Measurements from ENCODE around the gene PLCG1. TPM values are rescaled to one million over a fixed set of nuclear protein-coding genes. Genes with fewer than 3 reads are reported as not detected.

PLCG1 gene
- total and polyA plus RNA-seq, 2 of the 8 experiments (the other 6 are each of a cell fraction or from before 2014, with no cell fraction given), result 103 to 154 TPM

DNA sequence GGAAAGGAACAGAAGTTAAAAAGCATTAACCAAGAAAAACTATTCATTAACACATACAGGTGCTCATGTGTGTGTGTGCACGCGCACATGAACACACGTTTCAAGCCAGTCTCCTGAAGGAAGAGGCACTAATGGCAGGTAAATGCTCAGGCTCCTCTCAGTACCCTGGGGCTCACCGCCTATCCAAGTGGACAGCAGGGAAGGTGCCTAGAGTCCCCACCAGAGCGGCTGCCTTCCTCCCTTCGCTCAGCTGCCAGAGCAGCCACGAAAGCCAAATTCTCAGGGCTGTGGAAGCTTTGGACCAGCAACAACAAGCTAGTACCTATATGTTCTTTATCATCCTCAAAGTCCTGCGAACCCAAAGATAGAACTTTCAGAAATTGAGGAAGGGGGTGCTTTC, 42.6 kb downstream of the PLCG1 start (continued):
- TF ChIP-seq, protein P1, sequence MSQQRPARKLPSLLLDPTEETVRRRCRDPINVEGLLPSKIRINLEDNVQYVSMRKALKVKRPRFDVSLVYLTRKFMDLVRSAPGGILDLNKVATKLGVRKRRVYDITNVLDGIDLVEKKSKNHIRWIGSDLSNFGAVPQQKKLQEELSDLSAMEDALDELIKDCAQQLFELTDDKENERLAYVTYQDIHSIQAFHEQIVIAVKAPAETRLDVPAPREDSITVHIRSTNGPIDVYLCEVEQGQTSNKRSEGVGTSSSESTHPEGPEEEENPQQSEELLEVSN (IDR thresholded peaks at IDR 0.05), result no peak
- TF ChIP-seq FOSL1 (IDR thresholded peaks at IDR 0.05; ENCODE audit: insufficient read depth, low read depth, low read length) (no peak), CREB1 (IDR thresholded peaks at IDR 0.05) (no peak), SRF (IDR thresholded peaks at IDR 0.05; ENCODE audit: low read depth, low read length) (no peak), CEBPB (IDR thresholded peaks at IDR 0.05; ENCODE audit: low read depth, low read length) (no peak), CBX8 (IDR thresholded peaks at IDR 0.05; ENCODE audit: borderline replicate concordance, low read depth, low read length) (no peak), POLR2A (IDR thresholded peaks at IDR 0.05; ENCODE audit: control extremely low read depth in 1 of 2, low read depth in 2 of 2, low read length in 2 of 2) (no peak), TAF1 (IDR thresholded peaks at IDR 0.05; ENCODE audit: low read depth, low read length) (no peak)
- TF ChIP-seq, protein P2, sequence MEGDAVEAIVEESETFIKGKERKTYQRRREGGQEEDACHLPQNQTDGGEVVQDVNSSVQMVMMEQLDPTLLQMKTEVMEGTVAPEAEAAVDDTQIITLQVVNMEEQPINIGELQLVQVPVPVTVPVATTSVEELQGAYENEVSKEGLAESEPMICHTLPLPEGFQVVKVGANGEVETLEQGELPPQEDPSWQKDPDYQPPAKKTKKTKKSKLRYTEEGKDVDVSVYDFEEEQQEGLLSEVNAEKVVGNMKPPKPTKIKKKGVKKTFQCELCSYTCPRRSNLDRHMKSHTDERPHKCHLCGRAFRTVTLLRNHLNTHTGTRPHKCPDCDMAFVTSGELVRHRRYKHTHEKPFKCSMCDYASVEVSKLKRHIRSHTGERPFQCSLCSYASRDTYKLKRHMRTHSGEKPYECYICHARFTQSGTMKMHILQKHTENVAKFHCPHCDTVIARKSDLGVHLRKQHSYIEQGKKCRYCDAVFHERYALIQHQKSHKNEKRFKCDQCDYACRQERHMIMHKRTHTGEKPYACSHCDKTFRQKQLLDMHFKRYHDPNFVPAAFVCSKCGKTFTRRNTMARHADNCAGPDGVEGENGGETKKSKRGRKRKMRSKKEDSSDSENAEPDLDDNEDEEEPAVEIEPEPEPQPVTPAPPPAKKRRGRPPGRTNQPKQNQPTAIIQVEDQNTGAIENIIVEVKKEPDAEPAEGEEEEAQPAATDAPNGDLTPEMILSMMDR (IDR thresholded peaks at IDR 0.05; ENCODE audit: control extremely low read depth in 1 of 3, insufficient read depth in 1 of 3, low read depth in 1 of 3, low read length in 3 of 3), result no peak
